ENCODE results near the gene RUFY1. TPM values are rescaled to one million over a fixed set of nuclear protein-coding genes. Genes with fewer than 3 reads are reported as not detected.

Gene RUFY1
- total RNA-seq, 1 experiment from 2014 or later, result 45.7 TPM

DNA sequence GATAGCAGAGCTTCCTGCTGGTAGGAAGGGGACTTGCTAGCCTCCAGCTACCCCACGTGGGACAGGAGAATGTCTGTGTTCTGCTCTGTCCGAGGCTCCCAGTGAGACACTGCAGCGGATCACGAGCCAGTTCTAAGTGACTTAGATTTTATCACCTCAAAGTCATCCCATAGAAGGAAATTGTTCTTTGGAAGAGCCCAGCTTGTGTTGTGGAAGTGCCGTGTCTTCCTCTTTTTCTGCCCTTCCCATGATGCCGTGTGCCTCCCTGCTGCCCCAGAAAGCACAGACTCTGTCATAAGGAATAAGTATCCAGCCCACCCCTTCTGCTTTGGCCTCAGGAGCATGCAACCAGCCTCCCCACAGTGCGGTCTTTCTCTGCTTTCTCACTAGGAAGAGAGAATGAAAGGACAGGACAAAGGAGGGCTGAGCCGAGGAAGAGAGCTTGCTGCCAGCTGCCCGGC is 35.6 kb downstream of the RUFY1 start:
- TF ChIP-seq CTCF (conservative IDR thresholded peaks at IDR 0.05), result no peak
- H3K4me1 ChIP-seq (ENCODE audit: insufficient read depth, low read length), result no peaks in the 10 kb centered on the region
- Mint-ChIP-seq H3K27ac (peak overlapping the region in 2 of 3 experiments; percentile 53 to 58; a peak in 2 of 7 replicates), H3K4me3 (no peak overlapping the region), H3K27me3 (ENCODE audit: low read depth) (no peaks in the 10 kb centered on the region), H3K36me3 (ENCODE audit: insufficient read depth in 1 of 3, low read depth in 3 of 3) (peaks cover 22 to 79% (median 57%) of the 10 kb centered on the region in 3 experiments; a peak in 6 of 7 replicates), H3K9me3 (no peaks in the 10 kb centered on the region), H3K4me1 (peaks cover 0 to 4% of the 10 kb centered on the region in 2 experiments; a peak in 1 of 4 replicates)
- H3K14ac ChIP-seq (ENCODE audit: insufficient read depth, low read length), result no peak overlapping the region; the same call in 1 of the 2 replicates
- H2BK12ac ChIP-seq (ENCODE audit: insufficient read length, low read depth, low read length), result no peak overlapping the region
- H2AK5ac ChIP-seq (ENCODE audit: insufficient read length, low read length), result no peak overlapping the region
- no peak overlapping the region for H4K8ac ChIP-seq (replicated peaks; ENCODE audit: insufficient read length, low read depth, low read length)
- DNase-seq, result no peak
- no peak overlapping the region for H3K18ac ChIP-seq (ENCODE audit: insufficient read length, low read depth, low read length)
- no peak overlapping the region for H2AFZ ChIP-seq (ENCODE audit: low read length)
- no peak overlapping the region for H2BK15ac ChIP-seq (ENCODE audit: low read depth, low read length)
- no peaks in the 10 kb centered on the region for H3K23me2 ChIP-seq (ENCODE audit: insufficient read length, low read depth, low read length, poor library complexity, severe bottlenecking)
- no peak overlapping the region for H3K4ac ChIP-seq (ENCODE audit: low read depth, low read length)
- H3K27ac ChIP-seq (ENCODE audit: insufficient read length, low read depth, low read length), result no peak overlapping the region
- H4K91ac ChIP-seq (ENCODE audit: insufficient read length, low read depth, low read length), result no peak overlapping the region
- no peaks in the 10 kb centered on the region for H3K79me2 ChIP-seq (ENCODE audit: insufficient read depth, low read length)
- WGBS (ENCODE audit: extremely low coverage, insufficient read length, low lambda C conversion rate), result no CpG with 5 or more reads among the region's 9 CpGs
- H3K27me3 ChIP-seq (ENCODE audit: insufficient read depth, low read length), result no peaks in the 10 kb centered on the region
- no peak overlapping the region for H3T11ph ChIP-seq (ENCODE audit: low read length)
- no peak overlapping the region for H2BK120ac ChIP-seq (ENCODE audit: low read depth, low read length, poor library complexity, severe bottlenecking)
- no peaks in the 10 kb centered on the region for H3K9me3 ChIP-seq (ENCODE audit: control insufficient read depth, low read depth, low read length)
- H3K23ac ChIP-seq (ENCODE audit: insufficient read length, low read depth, low read length), result no peak overlapping the region
- H2BK5ac ChIP-seq (ENCODE audit: insufficient read length, low read length), result no peak overlapping the region
- no peak overlapping the region for H2BK20ac ChIP-seq (ENCODE audit: low read depth, low read length, poor library complexity, severe bottlenecking)
- H3K4me2 ChIP-seq (ENCODE audit: insufficient read depth, insufficient read length, low read length), result no peak overlapping the region
- H3K79me1 ChIP-seq (ENCODE audit: insufficient read depth, low read depth, low read length, poor library complexity, severe bottlenecking), result no peaks in the 10 kb centered on the region
- H4K20me1 ChIP-seq (ENCODE audit: control insufficient read depth, insufficient read depth, insufficient read length), result no peaks in the 10 kb centered on the region
- no peak overlapping the region for H4K5ac ChIP-seq (ENCODE audit: insufficient read length, low read depth, low read length)
- no peak overlapping the region for H3K56ac ChIP-seq (ENCODE audit: insufficient read length, low read depth, low read length)
- H3K9ac ChIP-seq (ENCODE audit: extremely low read depth, insufficient read length, low read length), result no peak overlapping the region

Measured in H9 (cell line).